ENCODE measurements around the gene ZNF410.

Gene ZNF410

GRCh38 chr14:73949752-73950734 is 63.4 kb downstream of the ZNF410 start, which contains the start of the genes COQ6 and FAM161B:
Gene COQ6, plus strand, starts transcription at chr14:73950302. Its CDS starts 31 bp downstream, at chr14:73950333.
Gene FAM161B, minus strand, starts transcription at chr14:73950094. Its CDS starts 68 bp downstream, at chr14:73950026.
- DNase-seq (ENCODE audit: low read depth) = peak; percentile 87
- peak within 1 kb of the TSS; percentile 81 for H3K4me3 ChIP-seq (ENCODE audit: low read depth, low read length)
- peak; percentile 23 for TF ChIP-seq CTCF (IDR thresholded peaks at IDR 0.05; ENCODE audit: low read depth, low read length, missing control alignments)

- no peak for DNase-seq (ENCODE audit: low read depth)
- H3K4me3 ChIP-seq (ENCODE audit: low read depth, low read length) = no peak overlapping the region
- no peak for TF ChIP-seq CTCF (IDR thresholded peaks at IDR 0.05; ENCODE audit: low read depth, low read length, missing control alignments)
Observed at GRCh38 chr14:73953731-73954130, 67.1 kb downstream of the ZNF410 start.

- DNase-seq (ENCODE audit: low read depth) = no peak
- H3K4me3 ChIP-seq (ENCODE audit: low read depth, low read length) = no peak overlapping the region
- TF ChIP-seq CTCF (IDR thresholded peaks at IDR 0.05; ENCODE audit: low read depth, low read length, missing control alignments) = no peak
Observed at GRCh38 chr14:73955674-73956073, 69.0 kb downstream of the ZNF410 start.

- no peak for TF ChIP-seq CTCF (IDR thresholded peaks at IDR 0.05; ENCODE audit: low read depth, low read length, missing control alignments)
- no peak overlapping the region for H3K4me3 ChIP-seq (ENCODE audit: low read depth, low read length)
- DNase-seq (ENCODE audit: low read depth) = no peak
Observed at GRCh38 chr14:73958591-73958990, 71.9 kb downstream of the ZNF410 start.

- no peak for TF ChIP-seq CTCF (IDR thresholded peaks at IDR 0.05; ENCODE audit: low read depth, low read length, missing control alignments)
- no peak for DNase-seq (ENCODE audit: low read depth)
- no peak overlapping the region for H3K4me3 ChIP-seq (ENCODE audit: low read depth, low read length)
Observed at GRCh38 chr14:73961192-73961591, 74.5 kb downstream of the ZNF410 start.

GRCh38 chr14:73965216-73965615 is 78.6 kb downstream of the ZNF410 start:
- no peak for TF ChIP-seq CTCF (IDR thresholded peaks at IDR 0.05; ENCODE audit: low read depth, low read length, missing control alignments)
- H3K4me3 ChIP-seq (ENCODE audit: low read depth, low read length) = no peak overlapping the region
- no peak for DNase-seq (ENCODE audit: low read depth)
